Transverse colon (tissue), 4 donors: ENCODE results near the gene SRPX.

Source experiments
- POLR2AphosphoS5 ChIP-seq, 3 donors: sonication (generic); formaldehyde crosslinking; IDR thresholded peaks; one replicate each; pipeline ENCODE4 v1.6.1; 2016; ENCODE audit warnings: antibody characterized with exemption in 3 of 3
- TF ChIP-seq, protein P1 (sequence below), 5 experiments: fragments of 200-600 bp in 3 of 5; fragments of 450-650 bp in 2 of 5; sonication (generic) in 3 of 5; IDR thresholded peaks; 1 replicate in 2 of 5; 2 replicates in 3 of 5; pipeline ENCODE4 v1.5.1; 2016 to 2017; ENCODE audit warnings: antibody characterized with exemption in 5 of 5, inconsistent platforms in 3 of 5, mild to moderate bottlenecking in 2 of 5, moderate library complexity in 1 of 5

DNA sequence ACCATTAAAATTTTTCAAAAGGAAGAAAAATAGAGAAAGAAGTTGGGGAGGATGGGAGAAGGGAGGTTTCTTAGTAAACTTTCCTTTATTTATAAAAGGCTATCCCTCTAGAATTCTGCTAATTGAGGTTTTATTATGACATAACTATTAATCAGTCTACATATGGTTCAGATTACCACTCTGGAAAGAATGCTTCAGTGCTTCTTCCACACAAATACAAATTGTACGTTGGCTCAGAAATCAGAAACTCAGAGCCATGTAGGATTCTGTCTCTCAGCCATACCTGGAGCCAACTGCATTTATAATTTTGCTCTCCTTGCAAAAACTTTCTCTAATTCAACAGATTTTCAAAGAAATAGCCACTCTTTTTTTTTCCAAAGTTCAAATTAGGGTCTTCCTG is 37.1 kb downstream of the SRPX start:
- no peak for TF ChIP-seq POLR2AphosphoS5 (IDR thresholded peaks at IDR 0.05)
- TF ChIP-seq, protein P1, sequence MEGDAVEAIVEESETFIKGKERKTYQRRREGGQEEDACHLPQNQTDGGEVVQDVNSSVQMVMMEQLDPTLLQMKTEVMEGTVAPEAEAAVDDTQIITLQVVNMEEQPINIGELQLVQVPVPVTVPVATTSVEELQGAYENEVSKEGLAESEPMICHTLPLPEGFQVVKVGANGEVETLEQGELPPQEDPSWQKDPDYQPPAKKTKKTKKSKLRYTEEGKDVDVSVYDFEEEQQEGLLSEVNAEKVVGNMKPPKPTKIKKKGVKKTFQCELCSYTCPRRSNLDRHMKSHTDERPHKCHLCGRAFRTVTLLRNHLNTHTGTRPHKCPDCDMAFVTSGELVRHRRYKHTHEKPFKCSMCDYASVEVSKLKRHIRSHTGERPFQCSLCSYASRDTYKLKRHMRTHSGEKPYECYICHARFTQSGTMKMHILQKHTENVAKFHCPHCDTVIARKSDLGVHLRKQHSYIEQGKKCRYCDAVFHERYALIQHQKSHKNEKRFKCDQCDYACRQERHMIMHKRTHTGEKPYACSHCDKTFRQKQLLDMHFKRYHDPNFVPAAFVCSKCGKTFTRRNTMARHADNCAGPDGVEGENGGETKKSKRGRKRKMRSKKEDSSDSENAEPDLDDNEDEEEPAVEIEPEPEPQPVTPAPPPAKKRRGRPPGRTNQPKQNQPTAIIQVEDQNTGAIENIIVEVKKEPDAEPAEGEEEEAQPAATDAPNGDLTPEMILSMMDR (IDR thresholded peaks at IDR 0.05) = no peak
